B cell (primary cell): ENCODE data around the gene TFF1. TPM values are rescaled to one million over a fixed set of nuclear protein-coding genes. Genes with fewer than 3 reads are reported as not detected.

ENCODE experiments used
- ATAC-seq: fragments of 200-7000 bp; cut with Tn5 transposase; one replicate; pipeline ENCODE4 v1.10.0; 2021; ENCODE audit warnings: low read depth, mild to moderate bottlenecking, moderate number of reproducible peaks, moderate library complexity
- CTCF ChIA-PET: fragments of 350-600 bp; sonication (Branson Sonifier 250); formaldehyde crosslinking; loops from one replicate; lab custom pipeline; 2021; ENCODE audit warnings: antibody characterized with exemption, inconsistent platforms; lab: Charles Lee
- POLR2A ChIA-PET: fragments of 350-600 bp; sonication (Branson Sonifier 250); formaldehyde crosslinking; loops from one replicate; lab custom pipeline; 2021; ENCODE audit warnings: antibody characterized with exemption; lab: Charles Lee
- DNase-seq: peaks from one replicate; pipeline ENCODE4 v3.0.0; 2013
- H2AFZ ChIP-seq: 2 replicates; pipeline ENCODE4 v1.6.1; 2012; ENCODE audit warnings: mild to moderate bottlenecking, low read depth, low read length; ENCODE audit not compliant: insufficient read depth, poor library complexity, severe bottlenecking
- H3K27ac ChIP-seq, 2 donors: 1 replicate in 1 of 2; 2 replicates in 1 of 2; pipeline ENCODE4 v1.5.1; 2012 to 2013; ENCODE audit warnings: low read length in 2 of 2, mild to moderate bottlenecking in 2 of 2, moderate library complexity in 1 of 2
- H3K27me3 ChIP-seq, 4 experiments: fragments of 200-600 bp in 1 of 4; sonication (generic) in 1 of 4; replicated peaks in 1 of 4; 1 replicate in 2 of 4; 2 replicates in 2 of 4; pipeline versions ENCODE4 v1.6.1 to v1.7.0; 2013 to 2016; ENCODE audit warnings: low read length in 3 of 4, mild to moderate bottlenecking in 2 of 4, mixed read lengths in 1 of 4, moderate library complexity in 1 of 4; ENCODE audit not compliant: insufficient read depth in 4 of 4, control insufficient read depth in 3 of 4; ENCODE audit errors: control extremely low read depth in 1 of 4
- H3K36me3 ChIP-seq, 2 experiments: replicated peaks in 1 of 2; 1 replicate in 1 of 2; 2 replicates in 1 of 2; pipeline versions ENCODE4 v1.6.1 to v1.7.1; 2013; ENCODE audit warnings: low read length in 1 of 2; ENCODE audit not compliant: insufficient read depth in 2 of 2, control insufficient read depth in 1 of 2; ENCODE audit errors: control extremely low read depth in 1 of 2, extremely low read depth in 1 of 2
- H3K4me1 ChIP-seq, 2 donors: fragments of 200-600 bp in 1 of 2; sonication (generic) in 1 of 2; 1 replicate in 1 of 2; 2 replicates in 1 of 2; pipeline versions ENCODE4 v1.5.1 to v1.6.1; 2013 to 2017; ENCODE audit warnings: low read length in 2 of 2; ENCODE audit not compliant: control insufficient read depth in 2 of 2, insufficient read depth in 2 of 2
- H3K4me2 ChIP-seq: replicated peaks from 2 replicates; pipeline ENCODE3; 2012; ENCODE audit warnings: mild to moderate bottlenecking, low read depth, low read length; ENCODE audit not compliant: poor library complexity, severe bottlenecking
- H3K4me3 ChIP-seq, 5 experiments: fragments of 200-600 bp in 1 of 5; sonication (generic) in 1 of 5; 1 replicate in 3 of 5; 2 replicates in 2 of 5; pipeline versions ENCODE4 v1.5.1 to v1.7.0; 2011 to 2016; ENCODE audit warnings: low read length in 4 of 5, mild to moderate bottlenecking in 4 of 5, low read depth in 2 of 5, control low read depth in 1 of 5, moderate library complexity in 1 of 5; ENCODE audit not compliant: insufficient read depth in 1 of 5; ENCODE audit errors: control extremely low read depth in 1 of 5, extremely low read depth in 1 of 5
- H3K79me2 ChIP-seq: fragments of 200-600 bp; sonication (generic); one replicate; pipeline ENCODE4 v1.6.0; 2016; ENCODE audit warnings: low read length; ENCODE audit not compliant: control insufficient read depth, insufficient read depth
- H3K9ac ChIP-seq: fragments of 200-600 bp; sonication (generic); 2 replicates; pipeline ENCODE4 v1.6.1; 2017; ENCODE audit warnings: mild to moderate bottlenecking, low read length, moderate library complexity
- H3K9me3 ChIP-seq, 3 donors: one replicate each; pipeline versions ENCODE4 v1.6.1 to v1.7.1; 2013; ENCODE audit warnings: low read length in 2 of 3; ENCODE audit not compliant: control insufficient read depth in 2 of 3, insufficient read depth in 1 of 3; ENCODE audit errors: control extremely low read depth in 1 of 3
- H4K20me1 ChIP-seq: 2 replicates; pipeline ENCODE4 v1.6.0; 2012; ENCODE audit warnings: mild to moderate bottlenecking, low read length; ENCODE audit not compliant: insufficient read depth, control insufficient read depth, poor library complexity, severe bottlenecking
- H3K27ac Mint-ChIP-seq: one replicate; pipeline ENCODE4 v1.8.0; 2021; ENCODE audit warnings: mixed read lengths
- H3K27me3 Mint-ChIP-seq: one replicate; pipeline ENCODE4 v1.8.0; 2021; ENCODE audit warnings: mixed read lengths
- H3K4me1 Mint-ChIP-seq: one replicate; pipeline ENCODE4 v1.8.0; 2021; ENCODE audit warnings: mixed read lengths
- H3K4me3 Mint-ChIP-seq: one replicate; pipeline ENCODE4 v1.8.0; 2021; ENCODE audit warnings: mixed read lengths
- H3K9me3 Mint-ChIP-seq: one replicate; pipeline ENCODE4 v1.8.0; 2022; ENCODE audit warnings: mixed read lengths; ENCODE audit not compliant: insufficient read depth
- EZH2 ChIP-seq: IDR thresholded peaks from 2 replicates; pipeline ENCODE4 v1.6.1; 2012; ENCODE audit warnings: borderline replicate concordance, low read depth, mild to moderate bottlenecking, moderate library complexity, low read length; ENCODE audit not compliant: insufficient read depth, poor library complexity, severe bottlenecking
- WGBS: methylation state at CpG from one replicate; pipeline ENCODE4 v1.1.5; 2013; ENCODE audit warnings: missing lambda C conversion rate; ENCODE audit not compliant: insufficient coverage; 5-methylcytosine and 5-hydroxymethylcytosine counted together
- intact Hi-C: fragments of 100-400 bp; cut with micrococcal nuclease; formaldehyde crosslinking; loops from one replicate; pipeline ENCODE4 v1.10.0; 2022
- polyA plus RNA-seq: library from polyadenylated mRNA; depleted of rRNA; stranded (reverse); fragments of >200 nt; gene quantifications from 2 replicates; pipeline ENCODE4 v1.2.3, GENCODE V29; 2012
- total RNA-seq, 2 donors: library from RNA; stranded (reverse); fragments of 120-200 nt in 1 of 2; gene quantifications; 1 replicate in 1 of 2; 2 replicates in 1 of 2; pipeline versions ENCODE4 v1.2.3 to v1.2.4, GENCODE V29; 2013 to 2022
- TF ChIP-seq, protein P1 (sequence below): fragments of 200-600 bp; IDR thresholded peaks from one replicate; pipeline ENCODE4 v1.8.0; 2022; ENCODE audit warnings: antibody characterized with exemption, mild to moderate bottlenecking

The TFF1 gene
- total and polyA plus RNA-seq, 2 donors (not counting 1 experiment from before 2014, with no cell fraction given), result not detected

DNA sequence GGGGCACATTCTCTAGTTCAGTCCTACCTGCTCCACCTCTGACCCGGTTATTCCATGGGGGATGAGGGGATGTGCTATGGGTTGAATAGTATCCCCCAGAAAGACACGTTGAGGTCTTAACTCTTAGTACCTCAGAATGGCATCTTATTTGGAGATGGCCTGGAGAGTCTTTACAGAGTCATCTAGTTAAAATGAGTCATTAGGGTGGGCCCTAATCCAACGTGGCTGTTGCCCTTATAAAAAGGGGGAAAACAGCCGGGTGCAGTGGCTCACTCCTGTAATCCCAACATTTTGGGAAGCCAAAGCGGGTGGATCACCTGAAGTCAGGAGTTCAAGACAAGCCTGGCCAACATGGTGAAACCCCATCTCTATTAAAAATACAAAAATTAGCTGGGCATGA, 23.9 kb upstream of the TFF1 start:
- intact Hi-C loops, result no loop called here
- H3K9me3 ChIP-seq, result peaks cover 0 to 4% (median 1%) of the 10 kb centered on the region in 3 donors
- no peak overlapping the region for H3K4me3 ChIP-seq
- no peak for DNase-seq
- Mint-ChIP-seq H3K27me3 (peaks cover 18% of the 10 kb centered on the region), H3K4me1 (peaks cover 46% of the 10 kb centered on the region), H3K27ac (no peak overlapping the region), H3K9me3 (no peaks in the 10 kb centered on the region), H3K4me3 (no peak overlapping the region)
- ATAC-seq, result no peak
- WGBS, result 83% methylated on average over 4 of the region's 5 CpGs
- H4K20me1 ChIP-seq, result no peaks in the 10 kb centered on the region
- no peaks in the 10 kb centered on the region for H3K36me3 ChIP-seq
- ChIA-PET CTCF (no interaction called here), POLR2A (no interaction called here)
- H2AFZ ChIP-seq, result no peak overlapping the region
- no peak overlapping the region for H3K4me2 ChIP-seq
- H3K27me3 ChIP-seq, result peaks cover 0 to 7% (median 0%) of the 10 kb centered on the region in 4 experiments
- H3K4me1 ChIP-seq, result peaks cover 8 to 28% of the 10 kb centered on the region in 2 donors
- H3K9ac ChIP-seq, result no peak overlapping the region
- H3K79me2 ChIP-seq, result no peaks in the 10 kb centered on the region
- TF ChIP-seq EZH2, result no peak
- TF ChIP-seq, protein P1, sequence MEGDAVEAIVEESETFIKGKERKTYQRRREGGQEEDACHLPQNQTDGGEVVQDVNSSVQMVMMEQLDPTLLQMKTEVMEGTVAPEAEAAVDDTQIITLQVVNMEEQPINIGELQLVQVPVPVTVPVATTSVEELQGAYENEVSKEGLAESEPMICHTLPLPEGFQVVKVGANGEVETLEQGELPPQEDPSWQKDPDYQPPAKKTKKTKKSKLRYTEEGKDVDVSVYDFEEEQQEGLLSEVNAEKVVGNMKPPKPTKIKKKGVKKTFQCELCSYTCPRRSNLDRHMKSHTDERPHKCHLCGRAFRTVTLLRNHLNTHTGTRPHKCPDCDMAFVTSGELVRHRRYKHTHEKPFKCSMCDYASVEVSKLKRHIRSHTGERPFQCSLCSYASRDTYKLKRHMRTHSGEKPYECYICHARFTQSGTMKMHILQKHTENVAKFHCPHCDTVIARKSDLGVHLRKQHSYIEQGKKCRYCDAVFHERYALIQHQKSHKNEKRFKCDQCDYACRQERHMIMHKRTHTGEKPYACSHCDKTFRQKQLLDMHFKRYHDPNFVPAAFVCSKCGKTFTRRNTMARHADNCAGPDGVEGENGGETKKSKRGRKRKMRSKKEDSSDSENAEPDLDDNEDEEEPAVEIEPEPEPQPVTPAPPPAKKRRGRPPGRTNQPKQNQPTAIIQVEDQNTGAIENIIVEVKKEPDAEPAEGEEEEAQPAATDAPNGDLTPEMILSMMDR, result no peak
- no peak overlapping the region for H3K27ac ChIP-seq

DNA sequence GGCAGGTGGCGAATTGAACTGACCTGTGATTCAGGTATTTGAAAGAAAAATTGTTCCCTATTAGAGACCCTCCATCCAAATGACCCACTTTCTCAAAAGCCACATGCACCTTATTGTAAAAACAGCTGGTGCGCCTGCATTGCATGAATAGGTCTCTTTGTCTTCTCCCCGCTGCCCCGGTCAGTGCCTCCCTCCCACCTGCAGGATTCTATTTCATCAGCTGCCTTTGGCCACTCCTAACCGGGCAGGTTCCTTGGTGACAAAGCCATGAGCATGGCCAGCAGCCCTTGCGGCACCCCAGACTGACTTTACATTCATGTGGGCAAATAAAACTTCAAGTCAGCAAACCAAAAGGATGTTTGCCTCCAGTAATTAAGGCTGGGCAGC, 23.1 kb upstream of the TFF1 start:
- no peak overlapping the region for H3K4me3 Mint-ChIP-seq
- peaks cover 53% of the 10 kb centered on the region for H3K4me1 Mint-ChIP-seq
- Histone ChIP-seq H3K4me2 (no peak overlapping the region), H3K27me3 (peaks cover 0 to 7% (median 0%) of the 10 kb centered on the region in 4 experiments), H3K4me3 (no peak overlapping the region), H3K79me2 (no peaks in the 10 kb centered on the region), H4K20me1 (no peaks in the 10 kb centered on the region), H3K9ac (no peak overlapping the region), H3K27ac (no peak overlapping the region), H3K36me3 (no peaks in the 10 kb centered on the region), H3K9me3 (peaks cover 0 to 11% (median 1%) of the 10 kb centered on the region in 3 donors), H2AFZ (no peak overlapping the region), H3K4me1 (peaks cover 14 to 34% of the 10 kb centered on the region in 2 donors)
- no peak overlapping the region for H3K27ac Mint-ChIP-seq
- ATAC-seq (no peak), DNase-seq (no peak)
- peaks cover 15% of the 10 kb centered on the region for H3K27me3 Mint-ChIP-seq
- 84% methylated on average over 6 of the region's 6 CpGs for WGBS
- intact Hi-C loops, result no loop called here
- POLR2A ChIA-PET, result no interaction called here
- CTCF ChIA-PET, result no interaction called here
- no peak for TF ChIP-seq EZH2
- TF ChIP-seq, protein P1, result no peak
- H3K9me3 Mint-ChIP-seq, result peaks cover 3% of the 10 kb centered on the region
